GM18868 (cell line): ENCODE results near the gene BMP8A.
"Not testable (repeated sequence)": the region's sequence is repeated elsewhere in the genome, so short reads cannot be mapped to it uniquely, and the experiment has no call there.

Source experiments
- ATAC-seq: cut with Tn5 transposase; IDR thresholded peaks from one replicate; pipeline ENCODE4 v1.9.1; 2021; ENCODE audit warnings: mild to moderate bottlenecking, moderate library complexity; ENCODE audit not compliant: unreplicated experiment

BMP8A gene

GRCh38 chr1:39525366-39526165 is 34.1 kb downstream of the BMP8A start:
- ATAC-seq = peak; percentile 86

- no peak for ATAC-seq
Measured at GRCh38 chr1:39526466-39527189, 35.2 kb downstream of the BMP8A start.

GRCh38 chr1:39527190-39527579 is 35.7 kb downstream of the BMP8A start:
- not testable (repeated sequence) for ATAC-seq

GRCh38 chr1:39528082-39528481 is 36.6 kb downstream of the BMP8A start:
- ATAC-seq = no peak

- no peak for ATAC-seq
Measured at GRCh38 chr1:39529901-39530535, 38.6 kb downstream of the BMP8A start.

- ATAC-seq = no peak
Measured at GRCh38 chr1:39531526-39531925, 40.1 kb downstream of the BMP8A start.

GRCh38 chr1:39533442-39533841 is 42.0 kb downstream of the BMP8A start:
- ATAC-seq = no peak

- no peak for ATAC-seq
Measured at GRCh38 chr1:39538531-39539251, 47.3 kb downstream of the BMP8A start.

GRCh38 chr1:39539252-39539790 is 47.9 kb downstream of the BMP8A start:
- no peak for ATAC-seq

- ATAC-seq = no peak
Measured at GRCh38 chr1:39540504-39541031, 49.1 kb downstream of the BMP8A start.

- ATAC-seq = no peak
Measured at GRCh38 chr1:39542924-39543323, 51.5 kb downstream of the BMP8A start.

GRCh38 chr1:39544327-39544726 is 52.9 kb downstream of the BMP8A start:
- no peak for ATAC-seq

GRCh38 chr1:39545531-39545930 is 54.1 kb downstream of the BMP8A start:
- no peak for ATAC-seq

GRCh38 chr1:39554277-39554676 is 62.8 kb downstream of the BMP8A start:
- ATAC-seq = no peak

- no peak for ATAC-seq
Measured at GRCh38 chr1:39561279-39561678, 69.8 kb downstream of the BMP8A start.

GRCh38 chr1:39562886-39563285 is 71.5 kb downstream of the BMP8A start:
- no peak for ATAC-seq

GRCh38 chr1:39563669-39564068 is 72.2 kb downstream of the BMP8A start:
- no peak for ATAC-seq

GRCh38 chr1:39564340-39564739 is 72.9 kb downstream of the BMP8A start:
- no peak for ATAC-seq

- no peak for ATAC-seq
Measured at GRCh38 chr1:39564941-39565340, 73.5 kb downstream of the BMP8A start.

GRCh38 chr1:39566441-39567137 is 75.2 kb downstream of the BMP8A start:
- no peak for ATAC-seq
